Dedifferentiated amniotic fluid mesenchymal stem cell (primary cell): ENCODE measurements around the gene KAZALD1.

Experiments
- DNase-seq: peaks from one replicate; pipeline ENCODE4 v3.0.0-alpha.2; 2016; ENCODE audit errors: extremely low spot score

Gene KAZALD1

GRCh38 chr10:101066896-101067355 is 5.1 kb downstream of the KAZALD1 start:
- no peak for DNase-seq

GRCh38 chr10:101067356-101068083 is 5.7 kb downstream of the KAZALD1 start:
- DNase-seq = peak; percentile 85

- DNase-seq = no peak
Measured at GRCh38 chr10:101069441-101069840, 7.7 kb downstream of the KAZALD1 start.

GRCh38 chr10:101070098-101070497 is 8.3 kb downstream of the KAZALD1 start:
- no peak for DNase-seq

- no peak for DNase-seq
Measured at GRCh38 chr10:101071267-101071884, 9.6 kb downstream of the KAZALD1 start.

- DNase-seq = no peak
Measured at GRCh38 chr10:101071885-101072433, 10.2 kb downstream of the KAZALD1 start.

GRCh38 chr10:101072923-101073322 is 11.1 kb downstream of the KAZALD1 start:
- DNase-seq = no peak

- no peak for DNase-seq
Measured at GRCh38 chr10:101073631-101074030, 11.8 kb downstream of the KAZALD1 start.

GRCh38 chr10:101075775-101076174 is 14.0 kb downstream of the KAZALD1 start:
- no peak for DNase-seq

GRCh38 chr10:101076630-101077029 is 14.8 kb downstream of the KAZALD1 start:
- DNase-seq = no peak

GRCh38 chr10:101079874-101080273 is 18.1 kb downstream of the KAZALD1 start:
- DNase-seq = no peak

- DNase-seq = no peak
Measured at GRCh38 chr10:101080933-101081931, 19.4 kb downstream of the KAZALD1 start.

- DNase-seq = no peak
Measured at GRCh38 chr10:101085846-101086245, 24.1 kb downstream of the KAZALD1 start.

GRCh38 chr10:101087376-101087775 is 25.6 kb downstream of the KAZALD1 start:
- DNase-seq = no peak

GRCh38 chr10:101087965-101088364 is 26.2 kb downstream of the KAZALD1 start:
- no peak for DNase-seq

- no peak for DNase-seq
Measured at GRCh38 chr10:101089520-101090299, 27.9 kb downstream of the KAZALD1 start.

- no peak for DNase-seq
Measured at GRCh38 chr10:101090597-101090996, 28.8 kb downstream of the KAZALD1 start.

- no peak for DNase-seq
Measured at GRCh38 chr10:101091546-101092290, 29.9 kb downstream of the KAZALD1 start.

GRCh38 chr10:101092881-101093354 is 31.1 kb downstream of the KAZALD1 start:
- DNase-seq = no peak
